ENCODE measurements around the gene ZNF516.

The ZNF516 gene

GRCh38 chr18:76524900-76525698 lies 30.1 kb upstream of the ZNF516 start:
- H3K36me3 ChIP-seq (ENCODE audit: insufficient read depth, low read length) = no peaks in the 10 kb centered on the region
- no peaks in the 10 kb centered on the region for H3K9me3 ChIP-seq (ENCODE audit: low read length)
- no peaks in the 10 kb centered on the region for H3K79me2 ChIP-seq (ENCODE audit: insufficient read depth, low read length)
- H3K4me3 ChIP-seq (ENCODE audit: low read depth, low read length, poor library complexity, severe bottlenecking) = no peak overlapping the region
- no peaks in the 10 kb centered on the region for H3K27me3 ChIP-seq (ENCODE audit: insufficient read depth, low read length)
- no peak overlapping the region for H3K4me2 ChIP-seq (ENCODE audit: low read length)
- no peaks in the 10 kb centered on the region for H3K9me2 ChIP-seq (ENCODE audit: low read depth, low read length)
- H3F3A ChIP-seq (ENCODE audit: insufficient read depth, low read length) = no peaks in the 10 kb centered on the region
- H2AFZ ChIP-seq (ENCODE audit: low read length) = no peak overlapping the region
- H4K20me1 ChIP-seq (ENCODE audit: insufficient read depth, low read length) = no peaks in the 10 kb centered on the region
- TF ChIP-seq CTCF (IDR thresholded peaks at IDR 0.05; ENCODE audit: low read length) = no peak
- TF ChIP-seq EZH2 (IDR thresholded peaks at IDR 0.05; ENCODE audit: borderline replicate concordance, low read length) = no peak
- no peak overlapping the region for H3K9ac ChIP-seq (ENCODE audit: low read length)
- H3K4me1 ChIP-seq (ENCODE audit: insufficient read depth, low read length, severe bottlenecking) = no peaks in the 10 kb centered on the region
- no peak overlapping the region for H3K27ac ChIP-seq (ENCODE audit: low read depth, low read length, poor library complexity, severe bottlenecking)

GRCh38 chr18:76524477-76524876 lies 29.4 kb upstream of the ZNF516 start:
- no peak overlapping the region for H2AFZ ChIP-seq (ENCODE audit: low read length)
- no peaks in the 10 kb centered on the region for H3K4me1 ChIP-seq (ENCODE audit: insufficient read depth, low read length, severe bottlenecking)
- H3K27me3 ChIP-seq (ENCODE audit: insufficient read depth, low read length) = no peaks in the 10 kb centered on the region
- H3K79me2 ChIP-seq (ENCODE audit: insufficient read depth, low read length) = no peaks in the 10 kb centered on the region
- no peak overlapping the region for H3K9ac ChIP-seq (ENCODE audit: low read length)
- TF ChIP-seq CTCF (IDR thresholded peaks at IDR 0.05; ENCODE audit: low read length) (no peak), EZH2 (IDR thresholded peaks at IDR 0.05; ENCODE audit: borderline replicate concordance, low read length) (no peak)
- no peaks in the 10 kb centered on the region for H3K36me3 ChIP-seq (ENCODE audit: insufficient read depth, low read length)
- no peaks in the 10 kb centered on the region for H3K9me3 ChIP-seq (ENCODE audit: low read length)
- no peaks in the 10 kb centered on the region for H4K20me1 ChIP-seq (ENCODE audit: insufficient read depth, low read length)
- H3F3A ChIP-seq (ENCODE audit: insufficient read depth, low read length) = no peaks in the 10 kb centered on the region
- no peak overlapping the region for H3K4me3 ChIP-seq (ENCODE audit: low read depth, low read length, poor library complexity, severe bottlenecking)
- no peak overlapping the region for H3K27ac ChIP-seq (ENCODE audit: low read depth, low read length, poor library complexity, severe bottlenecking)
- H3K4me2 ChIP-seq (ENCODE audit: low read length) = no peak overlapping the region
- no peaks in the 10 kb centered on the region for H3K9me2 ChIP-seq (ENCODE audit: low read depth, low read length)

GRCh38 chr18:76522551-76522950 lies 27.5 kb upstream of the ZNF516 start:
- Histone ChIP-seq H3K27me3 (ENCODE audit: insufficient read depth, low read length) (no peaks in the 10 kb centered on the region), H3K9me3 (ENCODE audit: low read length) (no peaks in the 10 kb centered on the region), H4K20me1 (ENCODE audit: insufficient read depth, low read length) (no peaks in the 10 kb centered on the region), H3K79me2 (ENCODE audit: insufficient read depth, low read length) (no peaks in the 10 kb centered on the region), H3K9me2 (ENCODE audit: low read depth, low read length) (no peaks in the 10 kb centered on the region), H3K27ac (ENCODE audit: low read depth, low read length, poor library complexity, severe bottlenecking) (no peak overlapping the region), H3K4me3 (ENCODE audit: low read depth, low read length, poor library complexity, severe bottlenecking) (no peak overlapping the region), H2AFZ (ENCODE audit: low read length) (no peak overlapping the region), H3F3A (ENCODE audit: insufficient read depth, low read length) (no peaks in the 10 kb centered on the region), H3K9ac (ENCODE audit: low read length) (no peak overlapping the region), H3K4me1 (ENCODE audit: insufficient read depth, low read length, severe bottlenecking) (no peaks in the 10 kb centered on the region), H3K4me2 (ENCODE audit: low read length) (no peak overlapping the region), H3K36me3 (ENCODE audit: insufficient read depth, low read length) (no peaks in the 10 kb centered on the region)
- TF ChIP-seq EZH2 (IDR thresholded peaks at IDR 0.05; ENCODE audit: borderline replicate concordance, low read length) (no peak), CTCF (IDR thresholded peaks at IDR 0.05; ENCODE audit: low read length) (no peak)

Measured in OCI-LY1 (cell line).